Prostate gland (tissue), 2 donors: Measurements from ENCODE around the gene DOCK4.

Source experiments
- CTCF ChIP-seq, 4 experiments: fragments of 200-600 bp in 2 of 4; fragments of 450-650 bp in 2 of 4; sonication (generic) in 2 of 4; IDR thresholded peaks; 1 replicate in 3 of 4; 2 replicates in 1 of 4; pipeline ENCODE4 v1.5.1; 2016 to 2019; ENCODE audit warnings: antibody characterized with exemption in 4 of 4, mild to moderate bottlenecking in 2 of 4, moderate library complexity in 2 of 4
- POLR2AphosphoS5 ChIP-seq: sonication (generic); formaldehyde crosslinking; IDR thresholded peaks from one replicate; pipeline ENCODE4 v1.6.1; 2017; ENCODE audit warnings: antibody characterized with exemption

DNA sequence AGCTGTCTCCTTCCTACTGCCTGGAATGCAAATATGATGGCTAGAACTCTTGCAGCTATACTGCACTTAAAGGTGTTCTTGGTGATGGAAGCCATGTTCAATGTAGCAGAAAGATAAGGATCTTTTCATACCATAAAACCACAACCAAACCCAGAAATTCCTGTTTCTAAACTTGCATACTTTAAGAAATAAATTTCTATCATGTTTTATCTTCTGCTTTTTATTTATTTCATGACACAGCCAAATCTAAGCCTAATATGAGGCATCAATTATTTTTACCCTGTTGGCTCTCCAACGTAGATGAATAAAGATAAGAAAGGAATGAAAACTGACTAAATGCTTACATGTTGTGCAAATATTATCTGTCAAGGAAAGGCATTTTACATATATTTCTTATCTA is 224.1 kb downstream of the DOCK4 start:
- no peak for TF ChIP-seq CTCF (IDR thresholded peaks at IDR 0.05)
- no peak for TF ChIP-seq POLR2AphosphoS5
